ENCODE measurements around the gene PSKH1.

Gene PSKH1

GRCh38 chr16:67846320-67847063 is 46.6 kb upstream of the PSKH1 start, which contains the start of gene NUTF2 (continued):
- TF ChIP-seq ZBTB44 (tag by site-specific recombination; IDR thresholded peaks at IDR 0.05): peak; percentile 10; the same call in 1 of the 2 replicates
- TF ChIP-seq ZNF19 (tag by site-specific recombination; IDR thresholded peaks at IDR 0.05; ENCODE audit: low read depth): no peak
- no peak; the same call in 1 of the 2 replicates for TF ChIP-seq EGR2 (tag by site-specific recombination; IDR thresholded peaks at IDR 0.05; ENCODE audit: low read depth)
- peak; percentile 96 for TF ChIP-seq GLIS1 (tag by site-specific recombination; IDR thresholded peaks at IDR 0.05)
- TF ChIP-seq ZNF10 (tag by site-specific recombination; IDR thresholded peaks at IDR 0.05): no peak
- TF ChIP-seq ZNF639 (tag by site-specific recombination; IDR thresholded peaks at IDR 0.05): 0 out of 2 replicates have a peak, but pooled peaks have one; percentile 44
- no peak for TF ChIP-seq ZNF558 (tag by site-specific recombination; IDR thresholded peaks at IDR 0.05)
- TF ChIP-seq ZNF792 (tag by site-specific recombination; IDR thresholded peaks at IDR 0.05): no peak
- 0 out of 2 replicates have a peak, but pooled peaks have one; percentile 10 for TF ChIP-seq ZSCAN16 (tag by site-specific recombination; IDR thresholded peaks at IDR 0.05)
- TF ChIP-seq ZNF157 (tag by site-specific recombination; IDR thresholded peaks at IDR 0.05): no peak
- TF ChIP-seq ZNF37A (tag by site-specific recombination; IDR thresholded peaks at IDR 0.05): no peak
- no peak for TF ChIP-seq BCL11A (tag by site-specific recombination; IDR thresholded peaks at IDR 0.05; ENCODE audit: low read depth)
- TF ChIP-seq KLF1 (tag by site-specific recombination; IDR thresholded peaks at IDR 0.05): peak; percentile 88
- no peak for TF ChIP-seq ZNF433 (tag by site-specific recombination; IDR thresholded peaks at IDR 0.05; ENCODE audit: low read depth)
- no peak for TF ChIP-seq ZNF555 (tag by site-specific recombination; conservative IDR thresholded peaks at IDR 0.05)
- no peak for TF ChIP-seq ZNF416 (tag by site-specific recombination; IDR thresholded peaks at IDR 0.05)
- no peak for TF ChIP-seq GLI2 (tag by site-specific recombination; IDR thresholded peaks at IDR 0.05; ENCODE audit: borderline replicate concordance, low read depth)
- no peak for TF ChIP-seq ZNF202 (tag by site-specific recombination; IDR thresholded peaks at IDR 0.05; ENCODE audit: borderline replicate concordance)
- no peak for TF ChIP-seq ZNF302 (tag by site-specific recombination; IDR thresholded peaks at IDR 0.05; ENCODE audit: low read depth)
- TF ChIP-seq PRDM4 (tag by site-specific recombination; IDR thresholded peaks at IDR 0.05): peak; percentile 56
- no peak for TF ChIP-seq CTCF (tag by site-specific recombination; IDR thresholded peaks at IDR 0.05)
- TF ChIP-seq TSHZ1 (tag by site-specific recombination; IDR thresholded peaks at IDR 0.05; ENCODE audit: borderline replicate concordance): no peak
- TF ChIP-seq TRIM28 (IDR thresholded peaks at IDR 0.05; ENCODE audit: borderline replicate concordance, low read length): no peak; the same call in 1 of the 2 replicates
- no peak for TF ChIP-seq ZNF529 (tag by site-specific recombination; IDR thresholded peaks at IDR 0.05; ENCODE audit: insufficient replicate concordance)
- TF ChIP-seq ZNF169 (tag by site-specific recombination; IDR thresholded peaks at IDR 0.05): no peak
- no peak for TF ChIP-seq ZNF571 (tag by site-specific recombination; IDR thresholded peaks at IDR 0.05)
- no peak for TF ChIP-seq GLI4 (tag by site-specific recombination; IDR thresholded peaks at IDR 0.05)
- TF ChIP-seq TCF7L2 (IDR thresholded peaks at IDR 0.05; ENCODE audit: borderline replicate concordance, low read depth, low read length): no peak
- no peak for TF ChIP-seq ZNF16 (tag by site-specific recombination; IDR thresholded peaks at IDR 0.05; ENCODE audit: low read depth)
- peak; percentile 93 for TF ChIP-seq KLF8 (tag by site-specific recombination; IDR thresholded peaks at IDR 0.05)
